Bladder microvascular endothelial cell (primary cell): ENCODE data around the gene ITPRIPL2. TPM values are rescaled to one million over a fixed set of nuclear protein-coding genes. Genes with fewer than 3 reads are reported as not detected.

Source experiments
- total RNA-seq: library from RNA; depleted of rRNA; stranded (reverse); fragments of >200 nt; gene quantifications from 2 replicates; pipeline ENCODE4 v1.2.3, GENCODE V29; 2014

The ITPRIPL2 gene
- total RNA-seq, result 21.0 and 32.5 TPM in 2 replicates

DNA sequence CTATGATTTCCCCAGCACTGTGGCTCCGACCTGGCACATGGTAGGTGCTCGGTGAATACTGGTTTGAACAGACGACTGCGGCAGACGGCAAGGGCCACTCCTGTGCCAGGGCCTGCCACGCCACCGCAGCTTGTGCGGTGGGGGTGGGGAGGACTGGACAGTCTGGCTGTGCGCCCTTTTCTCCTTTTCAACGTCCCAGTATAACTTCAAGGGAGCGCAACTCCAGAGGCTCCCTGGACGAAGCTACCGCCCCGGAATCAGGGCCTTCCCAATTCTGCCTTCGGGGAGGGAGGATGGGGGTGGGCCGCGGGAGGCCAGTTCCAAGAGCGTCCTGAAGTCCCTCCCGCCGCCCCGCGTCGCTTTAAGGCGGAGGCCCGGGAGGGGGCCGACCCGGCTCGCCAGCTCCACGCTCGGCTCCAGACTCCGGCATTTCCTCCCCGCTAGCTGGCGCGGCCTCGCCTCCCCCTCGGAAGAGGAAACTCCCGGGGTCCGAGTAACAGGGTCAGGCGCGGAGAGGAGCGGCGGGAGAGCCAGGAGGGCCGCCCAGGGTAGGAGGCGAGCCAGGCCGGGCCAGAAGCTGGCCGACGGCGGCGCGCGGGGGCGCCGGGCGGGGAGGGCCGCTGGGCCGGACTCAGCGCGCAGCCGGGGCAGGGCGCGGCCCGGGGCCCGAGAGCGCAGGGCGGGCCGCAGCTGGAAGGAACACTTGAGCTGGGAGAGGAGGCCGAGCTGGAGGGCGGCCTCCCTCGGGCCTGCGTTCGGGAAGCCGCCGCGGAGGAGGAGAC is at the start of gene ITPRIPL2:
Gene ITPRIPL2, plus strand, starts transcription at position 388 of the 782 bp plus-strand sequence. CDS start 498 bp downstream, outside the sequence.

DNA sequence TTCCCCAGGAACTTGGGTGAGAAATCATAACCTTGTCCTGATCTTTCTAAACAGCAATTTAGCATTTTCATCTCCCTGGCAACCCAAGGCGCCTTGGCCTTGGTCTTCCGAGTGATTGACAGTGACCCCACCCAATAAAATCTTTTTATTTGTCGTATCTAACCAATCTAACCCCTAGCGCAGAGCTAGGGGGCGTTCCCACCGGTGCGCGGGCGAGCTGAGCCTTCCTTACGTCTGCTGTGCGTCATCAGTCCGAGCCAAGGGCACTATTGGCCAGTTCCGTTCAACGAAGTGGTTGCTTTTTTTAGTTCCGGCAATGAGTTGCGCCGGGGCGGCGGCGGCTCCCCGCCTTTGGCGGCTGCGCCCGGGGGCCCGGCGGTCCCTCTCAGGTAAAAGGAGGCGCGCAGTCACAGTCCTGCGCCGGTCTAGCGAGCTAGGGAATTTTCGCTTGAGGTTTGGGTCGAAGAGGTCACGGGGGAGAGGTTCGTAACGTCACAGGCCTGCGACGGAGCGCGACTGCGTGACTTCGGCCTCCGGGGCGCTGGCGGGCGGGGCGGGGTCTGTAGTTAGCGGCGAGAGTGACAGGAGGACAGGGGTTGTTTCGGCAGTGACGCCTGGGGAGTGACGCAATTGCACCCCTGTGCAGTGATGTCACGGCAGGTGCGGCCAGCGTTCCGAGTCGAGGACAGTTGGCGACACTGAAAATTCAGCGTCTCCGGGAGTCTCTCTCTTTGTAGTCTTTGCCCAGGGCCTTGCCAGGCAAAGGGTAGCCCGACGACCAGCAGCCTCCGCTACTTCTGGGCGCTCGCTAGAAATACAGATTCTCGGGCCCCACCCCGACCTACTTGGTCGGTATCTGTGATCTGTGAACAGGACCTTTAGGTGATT is 46.2 kb upstream of the ITPRIPL2 start, which contains the start of gene COQ7:
Gene COQ7, plus strand, starts transcription at position 266 of the 888 bp plus-strand sequence. Its CDS starts 51 bp downstream, at position 317.

DNA sequence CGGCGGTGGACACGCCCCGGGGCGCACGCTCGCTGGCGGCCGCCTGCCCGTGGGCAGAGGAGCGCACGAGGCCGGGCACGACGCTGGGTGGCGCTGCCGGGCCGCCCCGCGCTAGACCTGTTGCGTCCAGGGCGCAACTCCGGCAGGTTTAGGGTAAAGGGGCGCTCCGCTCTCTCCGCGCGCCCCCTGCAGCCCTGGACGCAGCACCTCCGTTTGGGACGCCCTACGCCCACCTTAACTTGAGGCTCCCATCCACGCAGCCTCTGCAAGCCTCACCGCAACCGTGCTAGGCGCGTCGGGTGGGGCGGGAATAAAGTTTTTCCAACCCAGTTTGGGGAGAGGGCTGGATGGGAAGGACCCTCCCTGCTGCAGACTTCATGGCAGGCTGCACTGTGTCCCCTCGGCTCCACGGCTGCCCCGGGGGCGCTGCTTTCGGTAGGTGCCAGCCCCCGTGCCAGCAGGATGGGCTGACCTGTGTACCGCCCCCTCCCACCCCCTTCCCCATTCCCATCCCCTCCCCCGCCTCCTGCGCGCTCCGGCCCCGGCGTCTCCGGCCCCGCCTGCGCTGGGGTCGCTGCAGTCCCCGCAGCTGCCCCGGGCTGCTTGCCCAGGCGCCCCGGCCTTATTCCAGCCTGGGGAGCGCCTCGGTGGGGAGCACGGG is 54.1 kb downstream of the ITPRIPL2 start, which contains the start of gene SYT17:
Gene SYT17, plus strand, starts transcription at position 531 of the 661 bp plus-strand sequence. CDS start 407 bp downstream, outside the sequence.

Other genes with a start within 250 kb of the ITPRIPL2 start
- gene SMG1, start 187.6 kb upstream of the ITPRIPL2 start, total RNA-seq, result 41.1 and 96.5 TPM in 2 replicates
- gene TMC7, start 130.0 kb upstream of the ITPRIPL2 start, total RNA-seq, result 2.1 and 6.6 TPM in 2 replicates
- gene COQ7, start 46.4 kb upstream of the ITPRIPL2 start, total RNA-seq, result 16.5 and 28.1 TPM in 2 replicates
- 1.4 and 1.5 TPM in 2 replicates for gene SYT17, start 54.3 kb downstream of the ITPRIPL2 start, total RNA-seq
- not detected in 2 replicates for gene CLEC19A, start 171.8 kb downstream of the ITPRIPL2 start, total RNA-seq